Measurements from ENCODE around the gene SPAST. TPM values are rescaled to one million over a fixed set of nuclear protein-coding genes. Genes with fewer than 3 reads are reported as not detected.

Gene SPAST
- total and polyA plus RNA-seq, 2 experiments from 2014 or later = 15.5 to 33.9 TPM

DNA sequence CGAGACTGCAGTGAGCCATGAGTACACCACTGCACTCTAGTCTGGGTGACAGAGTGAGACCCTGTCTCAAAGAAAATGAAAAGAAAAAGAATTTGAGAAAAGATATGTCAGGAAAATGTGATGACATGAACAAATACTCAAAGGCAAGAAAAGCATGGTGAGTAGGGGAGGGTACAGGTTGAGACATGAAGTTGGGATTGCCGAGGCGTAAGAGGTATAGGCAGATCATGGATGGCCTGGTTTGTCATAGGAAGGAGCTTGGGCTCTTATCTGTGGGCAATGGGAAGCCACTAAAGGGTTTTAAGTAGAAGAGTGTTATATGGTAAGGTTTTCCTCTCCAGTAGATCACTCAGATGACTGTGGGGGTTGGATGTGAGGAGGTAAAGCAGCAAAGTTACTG is 32.3 kb downstream of the SPAST start:
- Histone ChIP-seq H3K27ac (ENCODE audit: low read depth) (0 out of 2 replicates have a peak overlapping the region, but pooled peaks have one; percentile 45), H3K79me2 (replicated peaks; ENCODE audit: insufficient read depth) (no peaks in the 10 kb centered on the region), H3K4me1 (ENCODE audit: insufficient read depth) (no peaks in the 10 kb centered on the region), H3F3A (replicated peaks; ENCODE audit: low read depth) (no peaks in the 10 kb centered on the region), H3K4me2 (no peak overlapping the region), H3K4me3 (no peak overlapping the region), H3K9me2 (ENCODE audit: insufficient read depth) (no peaks in the 10 kb centered on the region), H2AFZ (no peak overlapping the region), H3K36me3 (ENCODE audit: insufficient read depth) (no peaks in the 10 kb centered on the region), H4K20me1 (replicated peaks; ENCODE audit: insufficient read depth) (0 out of 2 replicates have a peak, but pooled peaks cover 3% of the 10 kb centered on the region), H3K27me3 (ENCODE audit: insufficient read depth) (no peaks in the 10 kb centered on the region)
- no peak for DNase-seq (ENCODE audit: low spot score)
- Mint-ChIP-seq H3K27me3 (ENCODE audit: insufficient read depth, low read depth, poor library complexity) (no peaks in the 10 kb centered on the region), H3K9me3 (no peaks in the 10 kb centered on the region), H3K27ac (no peak overlapping the region), H3K36me3 (ENCODE audit: low read depth) (peaks cover 23% of the 10 kb centered on the region), H3K4me3 (no peak overlapping the region), H3K4me1 (no peaks in the 10 kb centered on the region)
- no peak for ATAC-seq
- TF ChIP-seq, protein P1, sequence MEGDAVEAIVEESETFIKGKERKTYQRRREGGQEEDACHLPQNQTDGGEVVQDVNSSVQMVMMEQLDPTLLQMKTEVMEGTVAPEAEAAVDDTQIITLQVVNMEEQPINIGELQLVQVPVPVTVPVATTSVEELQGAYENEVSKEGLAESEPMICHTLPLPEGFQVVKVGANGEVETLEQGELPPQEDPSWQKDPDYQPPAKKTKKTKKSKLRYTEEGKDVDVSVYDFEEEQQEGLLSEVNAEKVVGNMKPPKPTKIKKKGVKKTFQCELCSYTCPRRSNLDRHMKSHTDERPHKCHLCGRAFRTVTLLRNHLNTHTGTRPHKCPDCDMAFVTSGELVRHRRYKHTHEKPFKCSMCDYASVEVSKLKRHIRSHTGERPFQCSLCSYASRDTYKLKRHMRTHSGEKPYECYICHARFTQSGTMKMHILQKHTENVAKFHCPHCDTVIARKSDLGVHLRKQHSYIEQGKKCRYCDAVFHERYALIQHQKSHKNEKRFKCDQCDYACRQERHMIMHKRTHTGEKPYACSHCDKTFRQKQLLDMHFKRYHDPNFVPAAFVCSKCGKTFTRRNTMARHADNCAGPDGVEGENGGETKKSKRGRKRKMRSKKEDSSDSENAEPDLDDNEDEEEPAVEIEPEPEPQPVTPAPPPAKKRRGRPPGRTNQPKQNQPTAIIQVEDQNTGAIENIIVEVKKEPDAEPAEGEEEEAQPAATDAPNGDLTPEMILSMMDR (conservative IDR thresholded peaks at IDR 0.05; ENCODE audit: low read depth in 2 of 2) = no peak
- TF ChIP-seq JUNB (IDR thresholded peaks at IDR 0.05; ENCODE audit: unreplicated experiment) (no peak), ZNF331 (CRISPR knock-in tag; IDR thresholded peaks at IDR 0.05; ENCODE audit: low read depth) (no peak), ETS1 (IDR thresholded peaks at IDR 0.05) (no peak), CREB1 (CRISPR knock-in tag; IDR thresholded peaks at IDR 0.05; ENCODE audit: low read depth) (no peak), EZH2phosphoT487 (IDR thresholded peaks at IDR 0.05; ENCODE audit: unreplicated experiment) (no peak), STAT1 (IDR thresholded peaks at IDR 0.05; ENCODE audit: unreplicated experiment) (no peak), NANOG (IDR thresholded peaks at IDR 0.05; ENCODE audit: borderline replicate concordance) (no peak), EZH2 (IDR thresholded peaks at IDR 0.05; ENCODE audit: low read depth, unreplicated experiment) (no peak), POLR2AphosphoS5 (IDR thresholded peaks at IDR 0.05; ENCODE audit: low read depth) (no peak)

DNA sequence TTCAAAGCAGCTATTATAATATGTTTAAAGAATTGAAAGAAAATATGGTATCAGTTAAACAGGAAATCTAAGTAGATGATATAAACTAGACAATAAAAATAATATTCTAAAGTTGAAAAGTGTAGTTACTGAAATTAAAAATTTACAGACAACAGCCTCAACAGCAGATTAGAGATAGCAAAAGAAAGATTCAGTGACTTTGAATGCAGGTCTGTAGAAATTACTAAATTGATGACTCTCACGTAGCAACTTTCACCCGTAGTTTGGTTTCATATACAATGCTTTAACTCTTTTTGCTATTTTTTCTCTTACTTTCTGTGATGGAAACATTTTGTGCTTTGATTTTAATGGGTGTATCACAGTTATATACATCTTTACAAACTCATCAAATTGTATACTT is 44.8 kb downstream of the SPAST start:
- no peaks in the 10 kb centered on the region for H3K27me3 Mint-ChIP-seq (ENCODE audit: insufficient read depth, low read depth, poor library complexity)
- Histone ChIP-seq H4K20me1 (replicated peaks; ENCODE audit: insufficient read depth) (no peaks in the 10 kb centered on the region), H3K4me3 (no peak overlapping the region), H3K4me2 (no peak overlapping the region), H3K36me3 (ENCODE audit: insufficient read depth) (peaks cover 20% of the 10 kb centered on the region), H3F3A (replicated peaks; ENCODE audit: low read depth) (no peaks in the 10 kb centered on the region), H2AFZ (no peak overlapping the region), H3K27ac (ENCODE audit: low read depth) (no peak overlapping the region), H3K27me3 (ENCODE audit: insufficient read depth) (no peaks in the 10 kb centered on the region), H3K79me2 (replicated peaks; ENCODE audit: insufficient read depth) (no peaks in the 10 kb centered on the region), H3K9me2 (ENCODE audit: insufficient read depth) (0 out of 2 replicates have a peak, but pooled peaks cover 4% of the 10 kb centered on the region), H3K4me1 (ENCODE audit: insufficient read depth) (no peaks in the 10 kb centered on the region)
- no peak for ATAC-seq
- DNase-seq (ENCODE audit: low spot score) = no peak
- peaks cover 39% of the 10 kb centered on the region for H3K9me3 Mint-ChIP-seq
- no peaks in the 10 kb centered on the region for H3K4me1 Mint-ChIP-seq
- peaks cover 68% of the 10 kb centered on the region for H3K36me3 Mint-ChIP-seq (ENCODE audit: low read depth)
- no peak overlapping the region for H3K27ac Mint-ChIP-seq
- H3K4me3 Mint-ChIP-seq = no peak overlapping the region
- TF ChIP-seq CREB1 (CRISPR knock-in tag; IDR thresholded peaks at IDR 0.05; ENCODE audit: low read depth) = no peak
- TF ChIP-seq NANOG (IDR thresholded peaks at IDR 0.05; ENCODE audit: borderline replicate concordance) = no peak
- no peak for TF ChIP-seq ZNF462 (CRISPR knock-in tag; IDR thresholded peaks at IDR 0.05)
- no peak for TF ChIP-seq EZH2phosphoT487 (IDR thresholded peaks at IDR 0.05; ENCODE audit: unreplicated experiment)
- TF ChIP-seq POLR2AphosphoS5 (IDR thresholded peaks at IDR 0.05; ENCODE audit: low read depth) = no peak
- no peak for TF ChIP-seq EZH2 (IDR thresholded peaks at IDR 0.05; ENCODE audit: low read depth, unreplicated experiment)
